ENCODE data around the gene SH3BP1. TPM values are rescaled to one million over a fixed set of nuclear protein-coding genes. Genes with fewer than 3 reads are reported as not detected.
"Not testable (repeated sequence)": the region's sequence is repeated elsewhere in the genome, so short reads cannot be mapped to it uniquely, and the experiment has no call there.

Gene SH3BP1, protein sequence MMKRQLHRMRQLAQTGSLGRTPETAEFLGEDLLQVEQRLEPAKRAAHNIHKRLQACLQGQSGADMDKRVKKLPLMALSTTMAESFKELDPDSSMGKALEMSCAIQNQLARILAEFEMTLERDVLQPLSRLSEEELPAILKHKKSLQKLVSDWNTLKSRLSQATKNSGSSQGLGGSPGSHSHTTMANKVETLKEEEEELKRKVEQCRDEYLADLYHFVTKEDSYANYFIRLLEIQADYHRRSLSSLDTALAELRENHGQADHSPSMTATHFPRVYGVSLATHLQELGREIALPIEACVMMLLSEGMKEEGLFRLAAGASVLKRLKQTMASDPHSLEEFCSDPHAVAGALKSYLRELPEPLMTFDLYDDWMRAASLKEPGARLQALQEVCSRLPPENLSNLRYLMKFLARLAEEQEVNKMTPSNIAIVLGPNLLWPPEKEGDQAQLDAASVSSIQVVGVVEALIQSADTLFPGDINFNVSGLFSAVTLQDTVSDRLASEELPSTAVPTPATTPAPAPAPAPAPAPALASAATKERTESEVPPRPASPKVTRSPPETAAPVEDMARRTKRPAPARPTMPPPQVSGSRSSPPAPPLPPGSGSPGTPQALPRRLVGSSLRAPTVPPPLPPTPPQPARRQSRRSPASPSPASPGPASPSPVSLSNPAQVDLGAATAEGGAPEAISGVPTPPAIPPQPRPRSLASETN
- 41.1 and 44.0 TPM in 2 replicates for total RNA-seq
- 24.0 TPM for total RNA-seq (2013)
- polyA plus RNA-seq = 61.0 and 69.7 TPM in 2 replicates
- polyA minus RNA-seq = 62.0 and 80.4 TPM in 2 replicates

DNA sequence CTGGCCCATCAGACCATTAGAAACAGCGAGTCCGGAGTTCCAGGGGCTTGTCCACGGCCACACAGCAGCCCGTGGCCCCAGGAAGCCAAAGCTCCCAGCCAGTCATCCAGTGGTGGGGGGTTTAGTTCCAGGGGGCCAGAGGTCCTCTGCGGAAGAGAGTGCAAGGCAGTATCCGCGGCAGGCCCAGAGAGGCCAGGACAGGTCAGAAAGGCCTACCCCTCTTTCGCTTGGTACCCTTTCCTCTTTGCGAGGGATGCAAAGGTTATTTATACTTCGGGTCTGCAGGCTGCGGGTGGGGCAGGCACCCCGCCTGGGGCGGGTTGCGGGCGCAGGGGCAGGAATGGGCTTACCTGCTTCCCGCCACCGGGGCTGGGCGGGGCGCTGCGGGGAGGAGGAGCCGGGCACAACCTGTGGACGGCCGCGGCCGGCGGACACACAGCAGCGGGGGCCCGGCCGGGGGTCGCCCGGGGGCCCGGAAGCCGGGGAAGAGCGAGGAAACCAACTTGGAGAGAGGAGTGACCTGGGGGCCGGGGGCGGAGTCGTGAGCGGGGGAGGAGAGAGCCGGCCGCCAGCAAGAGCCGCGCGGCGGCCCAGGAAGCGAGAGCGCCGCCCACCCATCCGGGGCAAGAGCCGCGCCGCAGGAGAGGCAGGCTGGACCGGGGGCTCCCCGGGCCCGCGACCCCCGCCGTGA lies at the start of gene SH3BP1:
Gene SH3BP1 (plus strand): TSS at position 600 of the 691 bp plus-strand sequence. CDS start 119 bp downstream, outside the sequence.
- TF ChIP-seq, protein P1, sequence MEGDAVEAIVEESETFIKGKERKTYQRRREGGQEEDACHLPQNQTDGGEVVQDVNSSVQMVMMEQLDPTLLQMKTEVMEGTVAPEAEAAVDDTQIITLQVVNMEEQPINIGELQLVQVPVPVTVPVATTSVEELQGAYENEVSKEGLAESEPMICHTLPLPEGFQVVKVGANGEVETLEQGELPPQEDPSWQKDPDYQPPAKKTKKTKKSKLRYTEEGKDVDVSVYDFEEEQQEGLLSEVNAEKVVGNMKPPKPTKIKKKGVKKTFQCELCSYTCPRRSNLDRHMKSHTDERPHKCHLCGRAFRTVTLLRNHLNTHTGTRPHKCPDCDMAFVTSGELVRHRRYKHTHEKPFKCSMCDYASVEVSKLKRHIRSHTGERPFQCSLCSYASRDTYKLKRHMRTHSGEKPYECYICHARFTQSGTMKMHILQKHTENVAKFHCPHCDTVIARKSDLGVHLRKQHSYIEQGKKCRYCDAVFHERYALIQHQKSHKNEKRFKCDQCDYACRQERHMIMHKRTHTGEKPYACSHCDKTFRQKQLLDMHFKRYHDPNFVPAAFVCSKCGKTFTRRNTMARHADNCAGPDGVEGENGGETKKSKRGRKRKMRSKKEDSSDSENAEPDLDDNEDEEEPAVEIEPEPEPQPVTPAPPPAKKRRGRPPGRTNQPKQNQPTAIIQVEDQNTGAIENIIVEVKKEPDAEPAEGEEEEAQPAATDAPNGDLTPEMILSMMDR (IDR thresholded peaks at IDR 0.05) = no peak
- no peak for TF ChIP-seq EZH2 (IDR thresholded peaks at IDR 0.05; ENCODE audit: borderline replicate concordance, insufficient read depth, low read depth, low read length, poor library complexity, severe bottlenecking)
- H3K4me3 ChIP-seq (ENCODE audit: control extremely low read depth in 1 of 5, extremely low read depth in 1 of 5, insufficient read depth in 1 of 5, low read depth in 2 of 5, low read length in 4 of 5) = peak within 1 kb of the TSS; percentile 67 to 78 (median 76)
- H3K36me3 ChIP-seq (replicated peaks in 1 of 2; ENCODE audit: control extremely low read depth in 1 of 2, control insufficient read depth in 1 of 2, extremely low read depth in 1 of 2, insufficient read depth in 2 of 2, low read length in 1 of 2) = peaks cover 0 to 26% of the 10 kb centered on the region in 2 experiments
- no peaks in the 10 kb centered on the region for H3K27me3 ChIP-seq (replicated peaks in 1 of 4; ENCODE audit: control extremely low read depth in 1 of 4, control insufficient read depth in 3 of 4, insufficient read depth in 4 of 4, low read length in 3 of 4)
- intact Hi-C loops (cut with micrococcal nuclease) = loop anchor here (1.0 kb wide), 1 partner anchor 16 kb away; no protein-coding TSS in a partner anchor
- no peaks in the 10 kb centered on the region for H3K9me3 ChIP-seq (ENCODE audit: control extremely low read depth in 1 of 3, control insufficient read depth in 2 of 3, insufficient read depth in 1 of 3, low read length in 2 of 3)
- peak within 1 kb of the TSS; percentile 77 for H3K9ac ChIP-seq (ENCODE audit: low read length)
- peaks cover 25% of the 10 kb centered on the region for H3K79me2 ChIP-seq (ENCODE audit: control insufficient read depth, insufficient read depth, low read length)
- Mint-ChIP-seq H3K4me3 (peak within 1 kb of the TSS; percentile 85), H3K4me1 (peaks cover 68% of the 10 kb centered on the region), H3K27me3 (no peaks in the 10 kb centered on the region), H3K9me3 (ENCODE audit: insufficient read depth) (no peaks in the 10 kb centered on the region), H3K27ac (peak within 1 kb of the TSS; percentile 95)
- H2AFZ ChIP-seq (ENCODE audit: insufficient read depth, low read depth, low read length, poor library complexity, severe bottlenecking) = peak within 1 kb of the TSS; percentile 69
- ChIA-PET CTCF (interaction anchor here (1.3 to 22.4 kb wide), 3 partner anchors 19 to 39 kb away, joined by 6 to 620 read pairs (median 501); partner anchors contain the start of genes GGA1, LGALS1, NOL12 and PDXP), POLR2A (interaction anchor here (1.3 kb wide), 1 partner anchor 47 kb away, joined by 4 read pairs; the partner anchor contains the start of gene NOL12)
- peak within 1 kb of the TSS; percentile 94 for H3K4me2 ChIP-seq (replicated peaks; ENCODE audit: low read depth, low read length, poor library complexity, severe bottlenecking)
- H3K27ac ChIP-seq (ENCODE audit: low read length in 2 of 2) = peak within 1 kb of the TSS; percentile 59 to 79
- ATAC-seq (ENCODE audit: low read depth) (peak; percentile 59), DNase-seq (peak; percentile 64)
- peaks cover 20% of the 10 kb centered on the region for H4K20me1 ChIP-seq (ENCODE audit: control insufficient read depth, insufficient read depth, low read length, poor library complexity, severe bottlenecking)
- H3K4me1 ChIP-seq (ENCODE audit: control insufficient read depth in 2 of 2, insufficient read depth in 2 of 2, low read length in 2 of 2) = peaks cover 61 to 79% of the 10 kb centered on the region in 2 donors
- WGBS (ENCODE audit: insufficient coverage) = 5% methylated on average over 57 of the region's 57 CpGs

DNA sequence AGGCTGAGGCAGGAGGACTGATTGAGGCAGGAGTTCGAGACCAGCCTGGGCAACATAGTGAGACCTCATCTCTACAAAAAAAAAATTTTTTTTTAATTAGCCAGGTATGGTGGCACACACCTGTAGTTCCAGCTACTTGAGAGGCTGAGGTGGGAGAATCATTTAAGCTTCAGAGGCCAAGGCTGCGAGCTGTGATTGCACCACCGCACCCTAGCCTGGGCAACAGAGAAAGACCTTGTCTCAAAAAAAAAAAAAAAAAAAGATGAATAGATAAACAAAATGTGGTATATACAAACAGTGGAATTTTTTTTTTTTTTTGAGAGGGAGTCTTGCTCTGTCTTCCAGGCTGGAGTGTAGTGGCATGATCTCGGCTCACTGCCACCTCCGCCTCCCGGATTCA lies 48.4 kb upstream of the SH3BP1 start:
- H3K4me3 Mint-ChIP-seq; H3K79me2 ChIP-seq (ENCODE audit: control insufficient read depth, insufficient read depth, low read length); H3K9ac ChIP-seq (ENCODE audit: low read length); H3K27me3 ChIP-seq (replicated peaks in 1 of 4; ENCODE audit: control extremely low read depth in 1 of 4, control insufficient read depth in 3 of 4, insufficient read depth in 4 of 4, low read length in 3 of 4); H3K9me3 Mint-ChIP-seq (ENCODE audit: insufficient read depth); H4K20me1 ChIP-seq (ENCODE audit: control insufficient read depth, insufficient read depth, low read length, poor library complexity, severe bottlenecking); H3K27ac Mint-ChIP-seq; H3K4me3 ChIP-seq (ENCODE audit: control extremely low read depth in 1 of 5, extremely low read depth in 1 of 5, insufficient read depth in 1 of 5, low read depth in 2 of 5, low read length in 4 of 5); ATAC-seq (ENCODE audit: low read depth); H3K36me3 ChIP-seq (replicated peaks in 1 of 2; ENCODE audit: control extremely low read depth in 1 of 2, control insufficient read depth in 1 of 2, extremely low read depth in 1 of 2, insufficient read depth in 2 of 2, low read length in 1 of 2); H3K27ac ChIP-seq (ENCODE audit: low read length in 2 of 2); H2AFZ ChIP-seq (ENCODE audit: insufficient read depth, low read depth, low read length, poor library complexity, severe bottlenecking); DNase-seq; H3K4me1 ChIP-seq (ENCODE audit: control insufficient read depth in 2 of 2, insufficient read depth in 2 of 2, low read length in 2 of 2); H3K4me2 ChIP-seq (replicated peaks; ENCODE audit: low read depth, low read length, poor library complexity, severe bottlenecking); H3K9me3 ChIP-seq (ENCODE audit: control extremely low read depth in 1 of 3, control insufficient read depth in 2 of 3, insufficient read depth in 1 of 3, low read length in 2 of 3); intact Hi-C loops (cut with micrococcal nuclease): not testable (repeated sequence)
- POLR2A ChIA-PET = interaction anchor here (0.7 kb wide), 1 partner anchor 79 kb away, joined by 8 read pairs; no protein-coding TSS in a partner anchor
- CTCF ChIA-PET = interaction anchor here (0.6 to 4.4 kb wide), 6 partner anchors 13 to 141 kb away, joined by 3 to 43 read pairs (median 4); no protein-coding TSS in a partner anchor
- Mint-ChIP-seq H3K4me1 (peaks cover 11% of the 10 kb centered on the region), H3K27me3 (peaks cover 24% of the 10 kb centered on the region)
- no CpG with 5 or more reads among the region's 6 CpGs for WGBS (ENCODE audit: insufficient coverage)

Measured in B cell (primary cell).